ENCODE results near the gene IQSEC1. TPM values are rescaled to one million over a fixed set of nuclear protein-coding genes. Genes with fewer than 3 reads are reported as not detected.

Gene IQSEC1
- total and polyA plus RNA-seq, 10 of the 15 experiments (the other 5 are each of a cell fraction or from before 2014, with no cell fraction given) = 0.92 to 55.2 (median 8.5) TPM

- TF ChIP-seq ETV6 (conservative IDR thresholded peaks at IDR 0.05 in 1 of 2, IDR thresholded peaks at IDR 0.05 in 1 of 2; ENCODE audit: borderline replicate concordance in 1 of 2, low read depth in 1 of 2) (no peak), MXI1 (IDR thresholded peaks at IDR 0.05; ENCODE audit: low read depth, low read length) (no peak)
Observed at GRCh38 chr3:12990306-12990705, 82.9 kb downstream of the IQSEC1 start (continued).

GRCh38 chr3:12988728-12989454, 84.3 kb downstream of the IQSEC1 start:
- WGBS (ENCODE audit: insufficient coverage, insufficient replicate concordance, low lambda C conversion rate, missing lambda C conversion rate) = 72% methylated on average over 5 of the region's 5 CpGs
- no peak overlapping the region for H2AFZ ChIP-seq (ENCODE audit: control insufficient read depth, low read depth, low read length)
- peaks cover 2% of the 10 kb centered on the region in 2 experiments; a peak in 2 of 4 replicates for H3K36me3 ChIP-seq (ENCODE audit: control insufficient read depth in 2 of 2, insufficient read depth in 2 of 2, low read length in 1 of 2)
- no peak for TF ChIP-seq TCF3 (IDR thresholded peaks at IDR 0.05; ENCODE audit: borderline replicate concordance, insufficient read depth, low read depth, low read length)
- TF ChIP-seq SMC3 (IDR thresholded peaks at IDR 0.05; ENCODE audit: borderline replicate concordance, low read length) = no peak
- H3K4me2 ChIP-seq (ENCODE audit: control insufficient read depth, insufficient read depth) = no peak overlapping the region
- H3K9me3 ChIP-seq (replicated peaks; ENCODE audit: control insufficient read depth, insufficient read depth, low read length) = peaks cover 2% of the 10 kb centered on the region; the same call in 1 of the 3 replicates
- H3K4me1 ChIP-seq (ENCODE audit: control insufficient read depth, insufficient read depth, low read length) = peaks cover 14% of the 10 kb centered on the region
- ATAC-seq = no peak
- no TSS peak for BruUV-seq (replicated peaks)
- in situ Hi-C loops (cut with MboI) (no loop called here), intact Hi-C loops (cut with micrococcal nuclease; ENCODE audit: unreplicated experiment) (loop anchor here (10.0 kb wide), 1 partner anchor 124 kb away; no protein-coding TSS in a partner anchor)
- no peak overlapping the region for H3K4me3 ChIP-seq
- H3K27ac ChIP-seq (ENCODE audit: control insufficient read depth, insufficient read depth) = no peak overlapping the region
- no peak for FAIRE-seq
- DNase-seq (ENCODE audit: low read depth, low spot score) = no peak
- SMC1A ChIA-PET (ENCODE audit: uncharacterized antibody, unreplicated experiment) = interaction anchor here (0.8 to 2.0 kb wide), 8 partner anchors 7 to 87 kb away, joined by 3 to 5 read pairs (median 4); no protein-coding TSS in a partner anchor
- RAD21 ChIA-PET (ENCODE audit: unreplicated experiment) = interaction anchor here (0.8 to 2.2 kb wide), 4 partner anchors 22 to 58 kb away, joined by 3 to 7 read pairs (median 3); no protein-coding TSS in a partner anchor
- CTCF ChIA-PET = interaction anchor here (0.9 to 2.2 kb wide), 8 partner anchors 10 to 147 kb away, joined by 3 to 7 read pairs (median 4); partner anchors contain the start of gene RPL32
- peaks cover 3% of the 10 kb centered on the region; the same call in 1 of the 2 replicates for H4K20me1 ChIP-seq (ENCODE audit: control insufficient read depth, insufficient read depth)
- peaks cover 46% of the 10 kb centered on the region for H3K79me2 ChIP-seq (ENCODE audit: control insufficient read depth, insufficient read depth, low read length)
- H3K27me3 ChIP-seq (replicated peaks in 1 of 2; ENCODE audit: control insufficient read depth in 2 of 2, insufficient read depth in 2 of 2, low read length in 1 of 2) = no peaks in the 10 kb centered on the region
- POLR2A ChIA-PET = interaction anchor here (1.1 kb wide), 1 partner anchor 97 kb away, joined by 3 read pairs; no protein-coding TSS in a partner anchor
- no peak overlapping the region for H3K9ac ChIP-seq (ENCODE audit: control insufficient read depth, insufficient read depth, low read length)

Measured in GM12878 (cell line).